Measurements from ENCODE around the gene BNIPL. TPM values are rescaled to one million over a fixed set of nuclear protein-coding genes. Genes with fewer than 3 reads are reported as not detected.

Gene BNIPL
- total and polyA plus RNA-seq, 8 donors, result 0.25 to 35.1 (median 1.3) TPM; not detected in 5

- TF ChIP-seq EP300 (IDR thresholded peaks at IDR 0.05), result no peak
- TF ChIP-seq POLR2AphosphoS5 (IDR thresholded peaks at IDR 0.05), result no peak
- no peak for TF ChIP-seq POLR2A (IDR thresholded peaks at IDR 0.05)
- TF ChIP-seq, protein P1, sequence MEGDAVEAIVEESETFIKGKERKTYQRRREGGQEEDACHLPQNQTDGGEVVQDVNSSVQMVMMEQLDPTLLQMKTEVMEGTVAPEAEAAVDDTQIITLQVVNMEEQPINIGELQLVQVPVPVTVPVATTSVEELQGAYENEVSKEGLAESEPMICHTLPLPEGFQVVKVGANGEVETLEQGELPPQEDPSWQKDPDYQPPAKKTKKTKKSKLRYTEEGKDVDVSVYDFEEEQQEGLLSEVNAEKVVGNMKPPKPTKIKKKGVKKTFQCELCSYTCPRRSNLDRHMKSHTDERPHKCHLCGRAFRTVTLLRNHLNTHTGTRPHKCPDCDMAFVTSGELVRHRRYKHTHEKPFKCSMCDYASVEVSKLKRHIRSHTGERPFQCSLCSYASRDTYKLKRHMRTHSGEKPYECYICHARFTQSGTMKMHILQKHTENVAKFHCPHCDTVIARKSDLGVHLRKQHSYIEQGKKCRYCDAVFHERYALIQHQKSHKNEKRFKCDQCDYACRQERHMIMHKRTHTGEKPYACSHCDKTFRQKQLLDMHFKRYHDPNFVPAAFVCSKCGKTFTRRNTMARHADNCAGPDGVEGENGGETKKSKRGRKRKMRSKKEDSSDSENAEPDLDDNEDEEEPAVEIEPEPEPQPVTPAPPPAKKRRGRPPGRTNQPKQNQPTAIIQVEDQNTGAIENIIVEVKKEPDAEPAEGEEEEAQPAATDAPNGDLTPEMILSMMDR (IDR thresholded peaks at IDR 0.05), result no peak
- 67 to 73% (median 70%) methylated on average over 4 of the region's 4 CpGs for WGBS, 5 donors
- Histone ChIP-seq H3K27me3 (no peaks in the 10 kb centered on the region), H3K36me3 (peaks cover 0 to 21% (median 14%) of the 10 kb centered on the region in 4 donors), H3K27ac (no peak overlapping the region), H3K4me3 (no peak overlapping the region), H3K9me3 (no peaks in the 10 kb centered on the region), H3K4me1 (peaks cover 0 to 3% (median 0%) of the 10 kb centered on the region in 4 donors)
- no peak for DNase-seq
- intact Hi-C loops (cut with DNase I; ENCODE audit: low total_unique reads), result no loop called here
These were observed 49.7 kb downstream of the BNIPL start for GRCh38 chr1:151085953-151086559.

Small RNA genes lying within 50 kb of the gene (small RNA-seq; reads per million reads assigned to genes)
- 0 reads per million in 4 donors for gene RNU6-884P

Other genes starting within 250 kb of the BNIPL start
- gene CTSK, start 228.3 kb upstream of the BNIPL start, total RNA-seq, result 10 to 100 TPM in 3 of 5 donors, 1 to 10 TPM in 2; 7.6 to 49.8 (median 12.2) TPM
- 10 to 100 TPM; 12.5 to 17.3 (median 14.8) TPM for gene CTSK, start 228.3 kb upstream of the BNIPL start, polyA plus RNA-seq
- gene ARNT, start 160.0 kb upstream of the BNIPL start, total RNA-seq, result 10 to 100 TPM; 23.8 to 64.7 (median 53.1) TPM
- 10 to 100 TPM in 2 of 3 donors, 1 to 10 TPM in 1; 8.9 to 20.2 (median 19.7) TPM for gene ARNT, start 160.0 kb upstream of the BNIPL start, polyA plus RNA-seq
- not detected for gene CTXND2, start 149.4 kb upstream of the BNIPL start, total RNA-seq
- not detected for gene CTXND2, start 149.4 kb upstream of the BNIPL start, polyA plus RNA-seq
- 10 to 100 TPM; 25.4 to 77.3 (median 56.0) TPM for gene SETDB1, start 110.2 kb upstream of the BNIPL start, total RNA-seq
- gene SETDB1, start 110.2 kb upstream of the BNIPL start, polyA plus RNA-seq, result 10 to 100 TPM; 13.8 to 19.6 (median 17.3) TPM
- gene CERS2, start 61.8 kb upstream of the BNIPL start, total RNA-seq, result 100 to 1,000 TPM in 2 of 5 donors, 10 to 100 TPM in 3; 24.9 to 117 (median 76.0) TPM
- gene CERS2, start 61.8 kb upstream of the BNIPL start, polyA plus RNA-seq, result 100 to 1,000 TPM; 101 to 125 (median 114) TPM
- not detected for gene ANXA9, start 54.3 kb upstream of the BNIPL start, total RNA-seq
- under 1 TPM; 0.44 to 0.63 (median 0.46) TPM for gene ANXA9, start 54.3 kb upstream of the BNIPL start, polyA plus RNA-seq
- 10 to 100 TPM; 19.1 to 60.0 (median 40.6) TPM for gene MINDY1, start 29.7 kb upstream of the BNIPL start, total RNA-seq
- gene MINDY1, start 29.7 kb upstream of the BNIPL start, polyA plus RNA-seq, result 10 to 100 TPM in 2 of 3 donors, 1 to 10 TPM in 1; 9.8 to 18.8 (median 16.1) TPM
- gene PRUNE1, start 28.1 kb upstream of the BNIPL start, total RNA-seq, result 100 to 1,000 TPM in 1 of 5 donors, 10 to 100 TPM in 3, 1 to 10 TPM in 1; 2.9 to 118 (median 21.2) TPM
- 10 to 100 TPM; 10.8 to 12.7 (median 11.7) TPM for gene PRUNE1, start 28.1 kb upstream of the BNIPL start, polyA plus RNA-seq
- gene C1orf56, start 11.2 kb downstream of the BNIPL start, total RNA-seq, result 1 to 10 TPM in 4 of 5 donors, under 1 TPM in 1; 0.73 to 6.4 (median 3.5) TPM
- 1 to 10 TPM; 2.4 to 6.0 (median 2.5) TPM for gene C1orf56, start 11.2 kb downstream of the BNIPL start, polyA plus RNA-seq
- gene CDC42SE1, start 23.0 kb downstream of the BNIPL start, total RNA-seq, result 10 to 100 TPM; 28.1 to 90.3 (median 52.5) TPM
- gene CDC42SE1, start 23.0 kb downstream of the BNIPL start, polyA plus RNA-seq, result 10 to 100 TPM; 41.6 to 49.2 (median 47.1) TPM
- 10 to 100 TPM in 1 of 5 donors, 1 to 10 TPM in 1, under 1 TPM in 1, not detected in 2; 0.72 to 14.0 (median 3.1) TPM for gene MLLT11, start 23.8 kb downstream of the BNIPL start, total RNA-seq
- gene MLLT11, start 23.8 kb downstream of the BNIPL start, polyA plus RNA-seq, result 1 to 10 TPM; 1.1 to 2.4 (median 1.4) TPM
- gene GABPB2, start 34.2 kb downstream of the BNIPL start, total RNA-seq, result 10 to 100 TPM in 2 of 5 donors, 1 to 10 TPM in 3; 5.2 to 52.2 (median 8.8) TPM
- 1 to 10 TPM; 3.9 to 5.4 (median 4.3) TPM for gene GABPB2, start 34.2 kb downstream of the BNIPL start, polyA plus RNA-seq
- gene SEMA6C, start 110.0 kb downstream of the BNIPL start, total RNA-seq, result 10 to 100 TPM in 2 of 5 donors, 1 to 10 TPM in 3; 4.4 to 12.3 (median 8.1) TPM
- 10 to 100 TPM in 2 of 3 donors, 1 to 10 TPM in 1; 7.1 to 13.9 (median 13.0) TPM for gene SEMA6C, start 110.0 kb downstream of the BNIPL start, polyA plus RNA-seq
- 10 to 100 TPM in 2 of 5 donors, 1 to 10 TPM in 1, not detected in 2; 2.0 to 19.4 (median 15.2) TPM for gene TNFAIP8L2, start 120.1 kb downstream of the BNIPL start, total RNA-seq
- 1 to 10 TPM; 3.2 to 9.5 (median 4.1) TPM for gene TNFAIP8L2, start 120.1 kb downstream of the BNIPL start, polyA plus RNA-seq
- 10 to 100 TPM in 1 of 5 donors, 1 to 10 TPM in 4; 1.7 to 10.3 (median 4.5) TPM for gene LYSMD1, start 129.3 kb downstream of the BNIPL start, total RNA-seq
- gene LYSMD1, start 129.3 kb downstream of the BNIPL start, polyA plus RNA-seq, result 1 to 10 TPM; 4.0 to 5.3 (median 4.7) TPM
- 10 to 100 TPM in 3 of 5 donors, 1 to 10 TPM in 2; 4.5 to 57.8 (median 12.0) TPM for gene SCNM1, start 129.6 kb downstream of the BNIPL start, total RNA-seq
- 10 to 100 TPM; 35.2 to 66.3 (median 64.5) TPM for gene SCNM1, start 129.6 kb downstream of the BNIPL start, polyA plus RNA-seq
- gene TMOD4, start 139.4 kb downstream of the BNIPL start, total RNA-seq, result not detected
- 1 to 10 TPM in 1 of 3 donors, not detected in 2; 1.2 TPM for gene TMOD4, start 139.4 kb downstream of the BNIPL start, polyA plus RNA-seq
- gene VPS72, start 153.6 kb downstream of the BNIPL start, total RNA-seq, result 10 to 100 TPM; 19.1 to 61.6 (median 32.1) TPM
- 10 to 100 TPM; 27.8 to 32.6 (median 30.2) TPM for gene VPS72, start 153.6 kb downstream of the BNIPL start, polyA plus RNA-seq
- gene PIP5K1A, start 162.0 kb downstream of the BNIPL start, total RNA-seq, result 100 to 1,000 TPM in 2 of 5 donors, 10 to 100 TPM in 3; 36.8 to 156 (median 94.6) TPM
- gene PIP5K1A, start 162.0 kb downstream of the BNIPL start, polyA plus RNA-seq, result 10 to 100 TPM in 2 of 3 donors, 1 to 10 TPM in 1; 8.4 to 13.4 (median 11.4) TPM
- 100 to 1,000 TPM in 2 of 5 donors, 10 to 100 TPM in 3; 81.3 to 220 (median 83.2) TPM for gene PSMD4, start 218.1 kb downstream of the BNIPL start, total RNA-seq
- gene PSMD4, start 218.1 kb downstream of the BNIPL start, polyA plus RNA-seq, result 100 to 1,000 TPM; 126 to 234 (median 176) TPM
- 10 to 100 TPM; 11.9 to 59.6 (median 19.3) TPM for gene ZNF687, start 245.7 kb downstream of the BNIPL start, total RNA-seq
- gene ZNF687, start 245.7 kb downstream of the BNIPL start, polyA plus RNA-seq, result 10 to 100 TPM in 1 of 3 donors, 1 to 10 TPM in 2; 6.8 to 10.8 (median 7.3) TPM

Data from stomach (tissue), 9 donors.